Neural cell (in vitro differentiated cells): ENCODE measurements around the gene IFT122.

ENCODE experiments used
- CTCF ChIP-seq: fragments of 450-650 bp; IDR thresholded peaks from 2 replicates; pipeline ENCODE4 v1.5.1; 2014; ENCODE audit warnings: antibody characterized with exemption, mild to moderate bottlenecking, moderate library complexity; ENCODE audit not compliant: poor library complexity, severe bottlenecking
- EZH2 ChIP-seq: fragments of 200-600, 300-800 bp; shearing (Covaris generic), sonication (generic); IDR thresholded peaks from 2 replicates; pipeline ENCODE4 v1.6.1; 2014; ENCODE audit warnings: antibody characterized with exemption, low read length, borderline replicate concordance, mild to moderate bottlenecking; ENCODE audit not compliant: insufficient read depth, poor library complexity, severe bottlenecking
- REST ChIP-seq: IDR thresholded peaks from 2 replicates; pipeline ENCODE4 v1.6.1; 2012; ENCODE audit warnings: borderline replicate concordance

GRCh38 chr3:129503471-129504291 lies 63.7 kb downstream of the IFT122 start:
- TF ChIP-seq REST (no peak), CTCF (no peak), EZH2 (no peak)
